H1 (cell line): Measurements from ENCODE around the gene OSBPL2.

Source experiments
- CTCF ChIP-seq, 3 experiments: IDR thresholded peaks; 1 replicate in 2 of 3; 2 replicates in 1 of 3; pipeline versions ENCODE4 v1.5.1 to v1.6.1; 2011; ENCODE audit warnings: low read length in 3 of 3, mild to moderate bottlenecking in 3 of 3, inconsistent platforms in 2 of 3, low read depth in 1 of 3, moderate library complexity in 1 of 3; ENCODE audit not compliant: insufficient read depth in 1 of 3; ENCODE audit errors: control extremely low read depth in 1 of 3
- MAX ChIP-seq: IDR thresholded peaks from 2 replicates; pipeline ENCODE4 v1.6.1; 2012; ENCODE audit warnings: inconsistent platforms
- POLR2A ChIP-seq, 2 experiments: IDR thresholded peaks; 1 replicate in 1 of 2; 2 replicates in 1 of 2; pipeline ENCODE4 v1.6.1; 2011; ENCODE audit warnings: low read depth in 2 of 2, low read length in 2 of 2, mild to moderate bottlenecking in 2 of 2; ENCODE audit errors: control extremely low read depth in 1 of 2
- RAD21 ChIP-seq, 2 experiments: IDR thresholded peaks in 1 of 2; conservative IDR thresholded peaks in 1 of 2; 2 replicates each; pipeline ENCODE4 v1.6.1; 2011; ENCODE audit warnings: low read depth in 2 of 2, low read length in 2 of 2, improper control_type of control experiment in 1 of 2, inconsistent platforms in 1 of 2, mild to moderate bottlenecking in 1 of 2, moderate library complexity in 1 of 2
- TAF1 ChIP-seq: IDR thresholded peaks from 2 replicates; pipeline ENCODE4 v1.6.1; 2011; ENCODE audit warnings: mild to moderate bottlenecking, low read depth, low read length
- TBP ChIP-seq: IDR thresholded peaks from 2 replicates; pipeline ENCODE4 v1.6.1; 2011; ENCODE audit warnings: low read depth, low read length, improper control_type of control experiment

GRCh38 chr20:62195736-62196135 lies 42.6 kb upstream of the OSBPL2 start:
- TF ChIP-seq CTCF (IDR thresholded peaks at IDR 0.05; ENCODE audit: control extremely low read depth in 1 of 3, insufficient read depth in 1 of 3, low read depth in 1 of 3, low read length in 3 of 3) (no peak), POLR2A (IDR thresholded peaks at IDR 0.05; ENCODE audit: control extremely low read depth in 1 of 2, low read depth in 2 of 2, low read length in 2 of 2) (no peak), TBP (no peak), RAD21 (IDR thresholded peaks at IDR 0.05 in 1 of 2, conservative IDR thresholded peaks at IDR 0.05 in 1 of 2; ENCODE audit: low read depth in 2 of 2, low read length in 2 of 2) (no peak), MAX (no peak), TAF1 (no peak)
